AML-193 (cell line): ENCODE results near the gene SLC25A42.

Experiments used
- DNase-seq, 2 experiments: peaks; one replicate each; lab custom pipeline; 2025; lab: John Stamatoyannopoulos, UW

SLC25A42 gene

DNA sequence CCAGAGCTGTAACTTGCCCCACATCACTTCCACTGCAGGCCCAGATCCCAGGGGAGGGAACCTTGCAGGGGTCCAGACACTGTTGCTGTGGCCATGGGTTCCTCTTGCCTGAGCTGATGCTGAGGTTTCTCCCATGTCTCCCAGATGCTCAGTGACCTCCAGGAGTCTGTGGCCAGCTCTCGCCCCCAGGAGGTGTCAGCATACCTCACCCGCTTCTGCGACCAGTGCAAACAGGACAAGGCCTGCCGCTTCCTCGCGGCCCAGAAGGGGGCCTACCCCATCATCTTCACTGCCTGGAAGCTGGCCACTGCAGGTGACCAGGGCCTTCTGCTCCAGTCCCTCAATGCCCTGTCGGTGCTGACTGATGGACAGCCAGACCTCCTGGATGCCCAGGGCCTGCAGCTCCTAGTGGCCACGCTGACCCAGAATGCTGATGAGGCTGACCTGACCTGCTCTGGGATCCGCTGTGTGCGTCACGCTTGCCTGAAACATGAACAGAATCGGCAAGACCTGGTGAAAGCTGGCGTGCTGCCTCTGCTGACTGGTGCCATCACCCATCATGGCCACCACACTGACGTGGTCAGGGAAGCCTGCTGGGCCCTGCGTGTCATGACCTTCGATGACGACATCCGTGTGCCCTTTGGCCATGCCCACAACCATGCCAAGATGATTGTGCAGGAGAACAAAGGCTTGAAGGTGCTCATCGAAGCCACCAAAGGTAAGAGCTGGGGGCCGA, 12.1 kb upstream of the SLC25A42 start:
- DNase-seq: no peak

DNA sequence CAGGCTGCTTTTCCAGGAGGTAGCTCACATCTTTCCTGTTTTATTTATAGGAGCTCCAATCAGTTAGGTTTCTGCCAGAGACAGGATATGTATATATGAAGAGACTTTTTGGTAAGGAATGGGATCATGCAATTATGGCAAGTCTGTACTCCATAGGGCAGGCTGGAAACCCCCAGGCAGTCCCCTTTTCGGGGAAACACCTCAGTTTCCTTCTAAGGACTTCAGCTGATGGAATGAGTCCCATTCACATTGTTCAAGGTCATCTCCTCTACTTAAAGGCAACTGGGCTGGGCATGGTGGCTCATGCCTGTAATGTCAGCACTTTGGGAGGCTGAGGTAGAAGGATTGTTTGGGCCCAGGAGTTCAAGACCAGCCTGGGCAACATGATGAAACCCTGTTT, 10.9 kb upstream of the SLC25A42 start:
- DNase-seq: no peak

DNA sequence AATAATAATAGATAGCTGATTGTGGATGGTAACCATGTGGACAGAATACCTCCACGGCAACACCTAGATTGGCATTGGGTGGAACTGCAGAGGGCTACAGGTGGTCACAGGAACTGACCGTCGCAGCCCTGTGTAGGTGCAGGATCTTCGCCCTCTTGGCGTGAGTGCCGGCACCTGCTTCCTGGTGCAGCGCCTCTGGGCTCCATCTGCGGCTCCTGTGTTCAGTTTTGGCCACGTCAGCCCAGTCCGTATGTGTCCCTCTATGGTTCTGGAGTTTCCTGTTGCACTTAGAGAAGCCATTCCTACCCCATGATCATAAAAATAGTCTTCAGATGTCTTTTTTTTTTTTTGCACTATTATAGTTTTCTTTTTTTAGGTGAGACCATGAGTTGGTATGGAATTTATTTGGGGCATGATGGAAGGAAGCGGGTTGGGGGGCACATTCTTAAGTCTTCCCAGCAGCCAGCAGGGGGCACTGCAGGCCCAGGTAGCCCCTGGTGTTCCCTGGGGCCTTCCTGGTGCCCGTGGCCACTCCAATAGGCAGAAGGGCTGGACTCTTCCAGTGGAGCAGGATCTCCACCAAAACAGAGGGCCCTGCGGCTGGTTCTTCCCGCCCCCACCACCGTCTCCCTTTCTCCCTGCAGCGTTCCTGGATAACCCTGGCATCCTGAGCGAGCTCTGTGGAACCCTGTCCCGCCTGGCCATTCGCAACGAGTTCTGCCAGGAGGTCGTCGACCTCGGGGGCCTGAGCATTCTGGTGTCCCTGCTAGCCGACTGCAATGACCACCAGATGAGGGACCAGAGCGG, 10.1 kb upstream of the SLC25A42 start:
- no peak for DNase-seq

DNA sequence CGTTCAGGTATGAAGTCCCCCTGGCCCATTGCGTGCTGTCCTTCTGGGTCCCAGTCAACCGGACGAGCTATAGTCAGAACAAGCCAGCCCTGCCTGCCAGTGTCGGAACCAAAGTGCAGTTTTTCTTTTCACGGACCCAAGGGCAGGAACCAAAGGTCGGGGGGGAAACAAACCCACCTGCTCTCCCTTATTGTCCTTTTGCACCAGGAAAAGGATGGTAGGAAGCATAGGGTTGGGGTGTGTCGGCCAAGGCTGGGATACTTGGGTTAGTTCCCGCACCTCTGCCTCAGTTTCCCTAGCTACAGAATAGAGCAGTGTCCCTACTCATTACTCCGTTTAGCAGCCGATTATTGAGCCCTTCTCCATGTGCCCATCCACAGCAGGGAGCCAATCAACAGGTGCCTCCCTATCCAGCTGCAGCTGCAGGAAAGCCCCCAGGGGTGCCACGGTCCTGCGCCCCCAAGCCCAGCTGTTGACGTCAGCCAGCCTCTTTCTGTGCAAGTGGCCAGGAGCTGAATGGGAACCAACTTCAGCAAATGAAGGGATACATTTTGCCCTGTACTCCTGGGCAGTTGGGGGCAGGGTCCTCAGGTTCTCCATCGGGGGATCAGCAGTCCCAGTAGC, 9.4 kb upstream of the SLC25A42 start:
- no peak for DNase-seq

DNA sequence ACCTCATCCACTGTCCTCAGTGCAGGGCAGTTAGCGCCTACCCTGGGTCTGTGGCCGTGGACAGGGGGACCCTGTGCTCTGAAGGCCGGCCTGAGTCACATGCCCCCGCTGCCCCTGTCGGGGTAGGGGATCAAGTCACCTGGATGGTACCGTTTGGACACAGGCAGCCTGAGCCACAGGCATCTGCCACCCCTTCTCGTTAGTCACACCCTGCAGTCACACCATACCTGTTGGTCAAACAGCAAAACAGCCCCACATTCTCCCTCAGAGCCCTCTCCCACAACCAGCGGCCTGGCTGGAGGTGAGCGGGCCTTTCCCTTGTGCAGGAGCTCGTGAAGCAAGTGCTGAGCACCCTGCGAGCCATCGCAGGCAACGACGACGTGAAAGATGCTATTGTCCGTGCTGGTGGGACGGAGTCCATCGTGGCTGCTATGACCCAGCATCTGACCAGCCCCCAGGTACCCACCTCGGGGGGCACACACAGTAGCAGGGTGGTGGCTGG, 8.8 kb upstream of the SLC25A42 start:
- DNase-seq: no peak

DNA sequence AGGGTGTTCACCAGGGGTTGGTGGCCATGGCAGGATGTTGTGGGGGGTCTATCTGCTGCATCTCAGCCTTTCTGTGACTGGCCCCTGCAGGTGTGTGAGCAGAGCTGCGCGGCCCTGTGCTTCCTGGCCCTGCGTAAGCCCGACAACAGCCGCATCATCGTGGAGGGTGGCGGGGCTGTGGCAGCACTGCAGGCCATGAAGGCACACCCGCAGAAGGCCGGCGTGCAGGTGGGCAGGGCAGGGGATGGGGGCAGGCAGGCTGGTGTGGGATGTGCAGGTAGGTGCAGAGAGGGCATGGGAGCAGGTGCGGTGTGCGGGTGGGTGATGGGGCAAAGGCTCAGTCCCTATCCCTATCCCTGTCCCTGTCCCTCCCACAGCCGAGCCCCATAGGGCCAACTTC, 8.1 kb upstream of the SLC25A42 start:
- DNase-seq: no peak

DNA sequence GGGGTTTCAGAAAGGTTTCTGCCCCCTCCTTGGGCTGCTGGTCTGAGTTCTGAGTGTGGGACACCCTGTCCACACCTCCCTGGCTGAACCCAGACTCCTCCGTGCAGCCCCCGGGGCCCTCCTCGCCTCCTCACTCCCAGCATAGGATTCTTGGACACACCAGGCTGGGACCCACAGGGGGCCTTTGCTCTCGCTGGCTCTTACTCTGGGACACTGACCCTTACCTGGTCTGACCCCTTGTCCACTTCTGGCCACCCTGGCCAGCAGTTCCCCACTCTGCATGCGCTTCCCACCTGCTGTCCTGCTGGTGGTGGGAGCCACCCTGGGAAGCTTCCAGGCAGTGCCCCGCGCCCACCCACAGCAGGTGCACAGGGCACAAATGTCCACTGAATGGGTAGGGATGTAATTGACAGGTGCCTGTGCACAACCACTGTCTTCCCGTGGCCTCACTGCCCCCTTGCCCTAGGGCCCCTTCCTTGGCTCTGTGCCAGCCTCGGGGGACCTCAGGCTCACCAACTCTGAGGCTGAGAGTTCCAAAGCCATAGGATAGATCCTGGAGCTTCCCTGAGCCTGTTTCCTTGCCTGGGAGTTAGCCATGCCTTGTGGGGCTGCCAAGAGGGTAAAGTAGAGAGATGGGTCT, 7.0 kb upstream of the SLC25A42 start:
- no peak for DNase-seq

DNA sequence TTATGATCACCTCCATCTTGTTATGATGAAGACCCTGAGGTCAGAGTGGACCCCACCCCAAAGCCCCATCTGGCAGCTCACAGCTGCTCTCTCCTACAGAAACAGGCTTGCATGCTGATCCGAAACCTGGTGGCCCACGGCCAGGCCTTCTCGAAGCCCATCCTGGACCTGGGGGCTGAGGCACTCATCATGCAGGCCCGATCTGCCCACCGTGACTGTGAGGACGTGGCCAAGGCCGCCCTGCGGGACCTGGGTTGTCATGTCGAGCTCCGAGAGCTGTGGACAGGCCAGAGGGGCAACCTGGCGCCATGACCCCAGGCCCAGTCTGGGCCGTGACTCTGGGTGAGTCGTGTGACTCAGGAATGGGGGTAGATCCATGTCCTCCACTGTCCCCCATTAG, 6.5 kb upstream of the SLC25A42 start:
- no peak for DNase-seq

DNA sequence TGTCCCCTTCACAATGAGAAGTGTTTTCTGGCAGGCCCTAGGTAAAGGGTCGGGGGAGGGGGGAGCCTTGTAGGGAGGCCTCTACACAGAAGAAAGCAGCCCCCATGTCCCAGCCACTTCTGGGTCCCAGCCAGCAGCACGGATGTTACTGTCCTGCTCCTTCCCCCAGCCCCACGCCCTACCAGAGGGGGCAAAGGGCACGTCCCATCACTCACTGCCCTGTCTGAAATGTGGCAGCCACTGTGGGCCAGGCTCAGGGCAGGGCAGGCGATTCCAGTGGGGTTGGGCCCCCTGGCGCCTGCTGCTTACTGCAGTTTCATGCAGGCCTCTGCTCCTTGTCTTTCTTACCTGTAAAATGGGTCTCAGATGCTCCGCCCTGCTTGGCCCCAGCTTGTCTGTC, 6.1 kb upstream of the SLC25A42 start:
- DNase-seq: no peak

DNA sequence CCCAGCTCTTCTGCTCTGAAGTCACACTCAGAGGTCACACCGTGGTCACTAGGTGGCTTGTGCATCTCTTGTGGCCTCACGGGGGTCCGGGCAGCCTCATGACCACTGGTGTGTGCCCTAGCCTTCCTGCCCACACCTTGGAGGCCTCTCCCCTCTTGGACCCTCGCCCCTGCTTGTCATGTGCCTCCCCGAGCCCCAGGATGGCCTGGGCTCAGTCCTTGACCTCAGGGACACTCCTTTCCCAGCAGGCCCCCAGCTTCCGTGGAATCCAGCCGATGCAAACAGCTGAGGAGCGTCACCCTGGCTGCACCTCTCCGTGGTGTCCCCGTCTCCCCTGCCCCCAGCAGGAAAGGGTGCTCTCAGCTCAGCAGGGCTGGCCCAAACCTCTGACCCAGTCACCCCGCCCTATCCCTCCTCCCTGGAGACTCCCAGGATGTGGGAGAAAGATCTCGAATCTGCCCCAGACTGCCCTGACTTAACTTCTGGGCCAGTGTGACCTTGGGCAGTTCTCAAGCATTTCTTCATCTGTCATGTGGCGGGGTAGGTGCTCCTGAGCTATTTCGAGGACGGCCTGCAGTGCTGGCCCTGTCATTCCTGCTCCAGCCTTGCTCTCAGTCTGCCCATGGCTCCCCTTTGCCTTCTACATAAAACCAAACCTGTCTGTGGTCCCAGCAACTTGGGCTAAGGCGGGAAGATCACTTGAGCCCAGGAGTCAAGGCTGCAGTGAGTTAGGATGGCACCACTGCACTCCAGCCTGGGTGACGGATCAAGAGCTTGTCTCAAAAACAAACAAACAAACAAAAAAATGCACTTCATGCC, 4.6 kb upstream of the SLC25A42 start:
- no peak for DNase-seq

DNA sequence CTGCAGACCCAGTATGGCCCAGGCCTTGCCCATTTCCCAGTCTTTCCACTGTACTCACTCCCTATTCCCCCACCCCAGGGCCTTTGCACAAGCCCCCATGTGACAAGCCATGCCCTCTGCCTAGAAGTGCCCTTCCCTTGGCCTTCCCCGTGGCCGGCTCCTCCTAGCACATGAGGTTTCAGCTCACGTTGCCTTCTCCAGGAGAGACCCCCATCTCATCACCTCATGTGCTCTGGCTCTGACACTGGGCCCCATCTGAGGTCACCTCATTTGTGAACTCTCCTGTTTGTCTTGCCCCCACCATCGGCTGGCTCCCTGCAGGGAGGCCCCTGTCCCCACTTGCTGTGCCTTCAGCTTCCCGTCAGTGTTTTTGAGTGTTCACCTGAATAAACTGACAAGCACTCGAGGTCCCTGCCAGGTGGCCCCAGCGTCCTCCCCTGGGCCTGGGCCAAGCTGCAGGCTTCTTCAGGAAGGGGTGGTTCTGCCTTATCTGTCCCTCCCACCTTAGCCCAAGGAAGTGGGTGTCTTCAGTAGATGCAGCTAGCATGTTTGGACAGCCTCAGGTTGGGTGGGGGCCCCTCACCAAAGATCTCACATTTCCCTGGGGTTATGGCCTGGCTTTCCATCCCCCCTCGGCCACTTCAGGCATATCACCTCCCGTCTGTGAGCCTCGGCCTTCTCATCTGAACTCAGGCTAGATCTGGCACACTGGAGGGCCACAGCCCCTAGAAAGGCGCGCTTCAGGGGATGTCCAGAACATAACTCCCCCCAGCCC, 3.8 kb upstream of the SLC25A42 start:
- no peak for DNase-seq

DNA sequence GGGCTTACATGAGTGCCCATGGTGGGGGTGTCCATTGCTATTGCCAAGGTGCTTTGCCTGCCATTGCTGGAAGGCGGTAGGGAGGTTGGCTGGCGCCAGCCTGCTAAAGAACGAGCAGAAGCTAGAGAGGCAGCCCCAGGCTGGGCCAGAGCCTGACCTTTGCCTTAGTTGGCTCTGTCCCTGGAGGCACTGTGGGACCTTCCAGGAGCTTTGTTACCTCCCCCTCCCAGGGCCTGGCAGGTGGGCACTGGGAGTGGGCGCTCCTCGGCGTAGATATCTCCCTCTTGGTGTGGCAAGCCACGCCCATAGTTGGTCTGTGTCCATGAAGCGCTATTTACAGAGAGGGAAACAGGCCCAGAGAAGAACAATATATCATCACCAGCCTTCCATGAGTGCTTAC, 2.3 kb upstream of the SLC25A42 start:
- DNase-seq: no peak

DNA sequence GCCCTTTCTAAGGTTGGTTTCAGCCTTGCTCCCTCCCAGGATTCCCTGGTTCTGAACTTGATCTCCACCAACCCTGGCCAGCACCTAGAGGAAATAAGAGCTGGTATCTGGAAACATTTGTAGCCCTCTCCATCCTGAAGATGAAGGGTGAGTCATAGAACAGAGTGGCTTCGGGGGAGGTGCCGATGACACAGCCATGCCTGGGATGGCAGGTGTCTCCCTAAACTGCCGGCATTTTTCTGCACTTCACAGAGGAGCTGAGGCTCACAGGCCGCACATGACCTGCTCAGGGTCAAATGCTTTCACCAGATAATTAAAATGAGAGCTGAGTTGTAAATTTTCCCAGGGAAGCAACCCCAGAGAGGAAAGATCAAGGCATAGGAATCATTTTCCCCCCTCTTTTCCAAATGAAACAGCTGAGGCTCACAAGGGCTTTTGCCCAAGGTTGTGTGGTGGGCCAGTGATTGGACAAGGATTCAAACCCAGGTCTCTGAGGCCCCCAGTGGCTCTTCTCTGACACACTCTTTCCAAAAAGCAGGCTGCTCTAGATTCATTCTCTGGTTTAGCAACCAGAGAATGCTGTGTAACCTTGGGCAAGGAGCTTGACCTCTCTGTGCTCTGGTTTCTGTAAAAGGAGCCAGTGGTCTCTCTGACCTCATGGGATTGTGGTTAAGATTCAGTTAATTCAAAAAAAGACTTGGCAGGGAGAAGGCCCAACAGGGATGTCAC, 1.2 kb upstream of the SLC25A42 start:
- no peak for DNase-seq

DNA sequence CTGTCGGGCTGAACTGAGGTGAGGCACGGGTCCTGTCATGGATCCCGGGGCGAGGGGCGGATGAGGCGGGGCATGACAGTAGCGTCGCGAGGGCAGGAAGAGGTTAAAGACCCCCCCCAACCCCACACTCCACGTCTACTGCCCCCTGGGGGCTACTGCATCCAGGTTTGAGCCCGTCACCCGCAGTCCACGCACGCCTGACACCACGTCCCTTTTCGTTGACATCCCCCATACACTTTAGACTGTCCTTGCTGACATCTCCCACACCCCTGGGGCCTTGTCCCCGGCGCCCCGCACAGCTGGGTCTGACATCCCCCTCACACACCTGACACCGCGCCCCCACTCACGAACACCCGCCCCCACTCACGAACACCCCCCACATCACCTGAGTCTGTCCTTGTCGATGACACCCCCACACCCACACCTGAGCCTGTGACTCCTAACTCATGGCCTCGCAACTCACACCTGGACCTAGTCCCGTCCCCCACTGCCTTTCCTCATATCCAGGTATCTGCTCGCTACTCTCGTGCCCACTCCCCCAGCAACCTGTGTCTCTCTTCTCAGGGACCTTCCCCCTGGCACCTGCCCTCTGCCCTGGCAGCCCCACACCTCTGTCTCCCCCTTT, 416 bp downstream of the SLC25A42 start:
- DNase-seq: no peak

DNA sequence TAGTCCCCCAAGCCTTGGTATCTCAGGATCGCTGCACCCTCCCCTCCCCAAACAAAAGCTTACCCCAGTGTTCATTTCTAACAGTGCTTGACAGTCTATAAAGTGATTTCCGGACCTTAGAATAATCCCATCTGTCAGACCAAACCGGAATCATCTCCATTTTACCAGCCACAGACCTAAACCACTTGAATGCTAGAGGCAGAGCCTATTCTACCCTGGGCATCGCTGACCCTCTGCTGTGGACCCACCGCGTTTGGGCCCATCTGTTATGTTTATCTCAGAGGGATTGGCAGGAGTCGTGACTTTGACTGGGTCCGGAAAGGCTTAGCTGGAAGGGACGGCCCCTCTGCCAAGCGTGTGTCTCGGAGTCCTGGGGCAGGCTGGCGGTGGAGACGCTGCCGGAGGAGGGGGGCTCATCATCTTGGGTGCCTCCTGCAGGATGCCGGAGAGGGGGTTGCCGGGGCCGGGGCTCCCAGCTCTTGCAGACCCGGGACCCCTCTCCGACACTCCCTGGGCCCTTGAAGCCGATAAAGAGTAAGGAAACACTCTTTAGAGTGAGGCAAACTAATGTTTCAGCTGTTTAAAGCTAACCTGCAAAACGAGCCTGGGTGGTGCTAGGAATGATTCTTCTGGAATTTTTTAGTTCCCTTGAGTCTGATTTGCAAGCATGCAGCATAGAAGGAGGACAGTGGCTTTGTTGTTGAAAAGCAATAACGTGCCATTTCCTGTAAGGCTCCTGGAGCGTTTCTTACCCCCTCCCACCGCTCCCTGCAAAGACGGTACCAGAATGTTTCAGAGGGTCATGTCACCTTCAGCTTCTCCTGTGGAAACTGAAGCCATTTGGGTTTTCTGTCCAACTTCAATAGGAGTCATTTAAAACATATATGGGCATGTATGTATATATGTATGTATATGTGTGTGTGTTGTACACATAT, 1.3 kb downstream of the SLC25A42 start:
- DNase-seq: peak in 1 of 2 experiments; percentile 10

DNA sequence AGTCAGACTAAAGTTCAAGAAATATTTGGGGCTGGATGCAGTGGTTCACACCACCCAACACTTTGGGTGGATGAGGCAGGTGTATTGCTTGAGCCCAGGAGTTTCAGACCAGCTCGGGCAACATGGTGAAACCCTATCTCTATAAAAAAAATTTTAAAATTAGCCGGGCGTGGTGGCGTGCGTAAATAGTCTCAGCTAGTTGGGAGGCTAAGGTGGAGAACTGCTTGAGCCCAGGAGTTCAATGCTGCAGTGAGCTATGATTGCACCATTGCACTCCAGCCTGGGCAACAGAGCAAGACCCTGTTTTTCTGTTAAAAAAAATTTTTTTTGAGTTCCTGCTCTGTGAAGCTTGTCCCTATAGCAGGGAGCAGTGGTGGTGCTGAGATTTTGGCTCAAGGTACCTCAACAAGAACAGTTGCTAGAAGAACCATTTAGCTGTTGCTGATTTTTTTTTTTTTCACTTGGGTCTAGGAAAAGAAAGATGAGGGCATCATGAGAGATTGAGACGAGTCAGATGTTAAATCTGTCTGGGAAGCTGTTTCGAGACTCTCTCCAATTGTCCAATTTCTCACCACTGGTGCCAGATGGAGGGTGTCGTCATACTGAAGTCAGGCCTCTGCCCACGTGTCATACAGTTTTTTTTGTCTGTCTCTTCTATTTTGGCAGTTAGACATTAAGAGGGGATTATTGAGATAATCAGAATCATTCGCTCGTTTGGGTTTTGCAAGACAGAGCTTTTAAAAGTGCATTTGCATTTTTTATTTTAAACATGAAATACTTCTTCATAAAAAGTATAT, 3.7 kb downstream of the SLC25A42 start:
- DNase-seq: no peak
